GM12875 (cell line): ENCODE results near the gene SP3.

Source experiments
- H3K4me3 ChIP-seq: one replicate; pipeline ENCODE4 v1.5.1; 2011; ENCODE audit warnings: low read depth, low read length, control low read depth
- TF ChIP-seq, protein P1 (sequence below): IDR thresholded peaks from 2 replicates; pipeline ENCODE4 v1.5.1; 2011; ENCODE audit warnings: low read depth, mild to moderate bottlenecking, control low read depth, inconsistent platforms, low read length, moderate library complexity, borderline replicate concordance; ENCODE audit not compliant: insufficient read depth

The SP3 gene

GRCh38 chr2:174003720-174004695 is 38.8 kb upstream of the SP3 start:
- TF ChIP-seq, protein P1, sequence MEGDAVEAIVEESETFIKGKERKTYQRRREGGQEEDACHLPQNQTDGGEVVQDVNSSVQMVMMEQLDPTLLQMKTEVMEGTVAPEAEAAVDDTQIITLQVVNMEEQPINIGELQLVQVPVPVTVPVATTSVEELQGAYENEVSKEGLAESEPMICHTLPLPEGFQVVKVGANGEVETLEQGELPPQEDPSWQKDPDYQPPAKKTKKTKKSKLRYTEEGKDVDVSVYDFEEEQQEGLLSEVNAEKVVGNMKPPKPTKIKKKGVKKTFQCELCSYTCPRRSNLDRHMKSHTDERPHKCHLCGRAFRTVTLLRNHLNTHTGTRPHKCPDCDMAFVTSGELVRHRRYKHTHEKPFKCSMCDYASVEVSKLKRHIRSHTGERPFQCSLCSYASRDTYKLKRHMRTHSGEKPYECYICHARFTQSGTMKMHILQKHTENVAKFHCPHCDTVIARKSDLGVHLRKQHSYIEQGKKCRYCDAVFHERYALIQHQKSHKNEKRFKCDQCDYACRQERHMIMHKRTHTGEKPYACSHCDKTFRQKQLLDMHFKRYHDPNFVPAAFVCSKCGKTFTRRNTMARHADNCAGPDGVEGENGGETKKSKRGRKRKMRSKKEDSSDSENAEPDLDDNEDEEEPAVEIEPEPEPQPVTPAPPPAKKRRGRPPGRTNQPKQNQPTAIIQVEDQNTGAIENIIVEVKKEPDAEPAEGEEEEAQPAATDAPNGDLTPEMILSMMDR, result no peak

DNA sequence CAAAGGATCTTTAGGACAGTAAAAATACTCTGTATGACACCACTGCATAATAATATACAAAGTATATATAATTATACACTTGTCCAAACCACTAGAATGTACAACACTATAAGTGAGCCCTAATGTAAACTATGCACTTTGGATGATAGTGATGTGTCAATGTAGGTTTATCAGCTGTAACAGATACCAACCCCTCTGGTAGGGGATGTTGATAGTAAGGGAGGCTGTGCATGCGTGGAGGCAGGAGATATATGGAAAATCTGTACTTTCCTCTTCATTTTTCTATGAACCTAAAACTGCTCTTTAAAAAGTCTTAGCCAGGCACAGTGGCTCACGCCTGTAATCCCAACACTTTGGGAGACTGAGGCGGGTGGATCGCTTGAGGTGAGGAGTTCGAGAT is 37.5 kb upstream of the SP3 start:
- H3K4me3 ChIP-seq, result no peak overlapping the region
- TF ChIP-seq, protein P1, result no peak

More at GRCh38 chr2:174003720-174004695, 38.8 kb upstream of the SP3 start:
- no peak overlapping the region for H3K4me3 ChIP-seq

- no peak overlapping the region for H3K4me3 ChIP-seq
- TF ChIP-seq, protein P1, result no peak
Measured at GRCh38 chr2:174001107-174001506, 35.9 kb upstream of the SP3 start.

DNA sequence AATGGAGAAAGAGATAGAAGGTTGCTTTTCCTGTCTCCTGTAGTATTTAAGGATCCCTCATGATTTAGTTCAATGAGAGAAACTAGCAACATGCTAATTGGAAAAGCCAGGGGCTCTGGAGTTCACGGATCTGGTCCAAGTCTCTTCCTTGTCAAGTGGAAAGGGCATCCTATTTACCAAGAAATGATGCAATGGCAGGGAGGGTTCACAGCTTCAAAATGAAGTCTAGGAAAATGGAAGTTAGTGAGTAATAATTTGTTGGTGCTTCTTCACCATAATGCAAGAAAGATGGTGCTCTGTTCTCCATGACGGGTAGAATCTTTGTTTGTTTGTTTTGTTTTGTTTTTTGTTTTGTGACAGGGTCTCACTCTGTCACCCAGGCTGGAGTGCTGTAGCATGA is 34.6 kb upstream of the SP3 start:
- TF ChIP-seq, protein P1, result no peak
- H3K4me3 ChIP-seq, result no peak overlapping the region

DNA sequence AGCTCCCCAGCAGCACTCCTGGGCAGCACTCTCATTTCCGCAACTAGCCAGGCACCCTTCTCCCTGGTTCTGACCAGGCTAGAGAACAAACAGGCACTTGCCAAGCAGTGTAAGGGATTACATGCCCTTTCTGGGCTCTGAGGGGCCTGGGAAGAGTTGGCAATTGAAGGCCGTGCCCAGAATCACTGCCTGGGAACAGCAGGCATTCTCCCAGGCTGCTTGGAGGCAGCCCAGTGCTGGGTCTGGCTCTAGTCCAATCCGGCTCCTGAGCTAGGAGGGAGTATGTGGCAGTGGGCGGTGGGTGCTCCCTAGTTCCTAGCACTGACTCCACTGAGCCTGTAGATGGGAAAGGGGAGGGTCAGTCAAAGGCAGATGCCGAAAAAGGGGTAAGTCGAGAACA is 34.1 kb upstream of the SP3 start:
- no peak overlapping the region for H3K4me3 ChIP-seq
- TF ChIP-seq, protein P1, result no peak

- TF ChIP-seq, protein P1, result no peak
Measured at GRCh38 chr2:173998386-173998785, 33.2 kb upstream of the SP3 start.

GRCh38 chr2:173997753-173998152 is 32.6 kb upstream of the SP3 start:
- H3K4me3 ChIP-seq, result no peak overlapping the region
- TF ChIP-seq, protein P1, result no peak

More at GRCh38 chr2:173998386-173998785, 33.2 kb upstream of the SP3 start:
- no peak overlapping the region for H3K4me3 ChIP-seq
